ENCODE measurements around the gene ANKHD1. TPM values are rescaled to one million over a fixed set of nuclear protein-coding genes. Genes with fewer than 3 reads are reported as not detected.
"Not testable (repeated sequence)": the region's sequence is repeated elsewhere in the genome, so short reads cannot be mapped to it uniquely, and the experiment has no call there.

ANKHD1 gene
- total RNA-seq, 2 experiments from 2014 or later, result 148 to 156 TPM

- H3K27ac Mint-ChIP-seq, result no peak overlapping the region
- POLR2A ChIA-PET, result no interaction called here
- no peak for DNase-seq
- H3K9me3 Mint-ChIP-seq, result no peaks in the 10 kb centered on the region
- H3K4me3 Mint-ChIP-seq, result no peak overlapping the region
- no peak for ATAC-seq (ENCODE audit: low read depth)
- peaks cover 9% of the 10 kb centered on the region for H3K36me3 Mint-ChIP-seq
- no peaks in the 10 kb centered on the region for H3K27me3 Mint-ChIP-seq
- no peaks in the 10 kb centered on the region for H3K4me1 Mint-ChIP-seq
Measured at GRCh38 chr5:140480310-140481014, 78.8 kb downstream of the ANKHD1 start.

GRCh38 chr5:140481758-140482157, 80.1 kb downstream of the ANKHD1 start:
- no peak for DNase-seq
- POLR2A ChIA-PET, result no interaction called here

GRCh38 chr5:140483055-140483454, 81.4 kb downstream of the ANKHD1 start:
- H3K4me3 Mint-ChIP-seq, result no peak overlapping the region
- POLR2A ChIA-PET, result no interaction called here
- no peak for DNase-seq
- ATAC-seq (ENCODE audit: low read depth), result no peak
- no peaks in the 10 kb centered on the region for H3K9me3 Mint-ChIP-seq
- H3K27ac Mint-ChIP-seq, result no peak overlapping the region
- no peaks in the 10 kb centered on the region for H3K4me1 Mint-ChIP-seq
- no peaks in the 10 kb centered on the region for H3K27me3 Mint-ChIP-seq
- H3K36me3 Mint-ChIP-seq, result peaks cover 14% of the 10 kb centered on the region

More at GRCh38 chr5:140481758-140482157, 80.1 kb downstream of the ANKHD1 start:
- Mint-ChIP-seq H3K27me3 (no peaks in the 10 kb centered on the region), H3K27ac (no peak overlapping the region), H3K4me1 (no peaks in the 10 kb centered on the region), H3K36me3 (peaks cover 12% of the 10 kb centered on the region), H3K4me3 (no peak overlapping the region), H3K9me3 (no peaks in the 10 kb centered on the region)
- ATAC-seq (ENCODE audit: low read depth), result no peak

GRCh38 chr5:140488141-140488540, 86.5 kb downstream of the ANKHD1 start:
- not testable (repeated sequence) for H3K4me1 Mint-ChIP-seq; H3K9me3 Mint-ChIP-seq; DNase-seq; H3K27me3 Mint-ChIP-seq; H3K27ac Mint-ChIP-seq; ATAC-seq (ENCODE audit: low read depth); H3K4me3 Mint-ChIP-seq
- peaks cover 21% of the 10 kb centered on the region for H3K36me3 Mint-ChIP-seq
- POLR2A ChIA-PET, result interaction anchor here (0.6 to 1.1 kb wide), 2 partner anchors 69 to 87 kb away, joined by 3 to 4 read pairs; partner anchors contain the start of genes ANKHD1 and SRA1

GRCh38 chr5:140488914-140489313, 87.3 kb downstream of the ANKHD1 start:
- Mint-ChIP-seq H3K36me3 (peaks cover 26% of the 10 kb centered on the region), H3K27me3 (no peaks in the 10 kb centered on the region), H3K9me3 (no peaks in the 10 kb centered on the region), H3K4me1 (no peaks in the 10 kb centered on the region), H3K4me3 (no peak overlapping the region), H3K27ac (no peak overlapping the region)
- POLR2A ChIA-PET, result no interaction called here
- ATAC-seq (ENCODE audit: low read depth) (no peak), DNase-seq (no peak)

- H3K4me1 Mint-ChIP-seq, result peaks cover 2% of the 10 kb centered on the region
- no peaks in the 10 kb centered on the region for H3K9me3 Mint-ChIP-seq
- H3K27ac Mint-ChIP-seq, result no peak overlapping the region
- H3K4me3 Mint-ChIP-seq, result no peak overlapping the region
- DNase-seq (no peak), ATAC-seq (ENCODE audit: low read depth) (no peak)
- peaks cover 28% of the 10 kb centered on the region for H3K36me3 Mint-ChIP-seq
- POLR2A ChIA-PET, result no interaction called here
- H3K27me3 Mint-ChIP-seq, result no peaks in the 10 kb centered on the region
Measured at GRCh38 chr5:140497897-140498296, 96.3 kb downstream of the ANKHD1 start.

GRCh38 chr5:140498591-140498990, 97.0 kb downstream of the ANKHD1 start:
- Mint-ChIP-seq H3K4me1 (peaks cover 2% of the 10 kb centered on the region), H3K27me3 (no peaks in the 10 kb centered on the region), H3K27ac (no peak overlapping the region), H3K36me3 (peaks cover 24% of the 10 kb centered on the region), H3K4me3 (no peak overlapping the region), H3K9me3 (no peaks in the 10 kb centered on the region)
- POLR2A ChIA-PET, result no interaction called here
- no peak for DNase-seq
- no peak for ATAC-seq (ENCODE audit: low read depth)

- Mint-ChIP-seq H3K36me3 (peaks cover 17% of the 10 kb centered on the region), H3K4me1 (no peaks in the 10 kb centered on the region), H3K27ac (no peak overlapping the region), H3K27me3 (no peaks in the 10 kb centered on the region), H3K4me3 (no peak overlapping the region), H3K9me3 (no peaks in the 10 kb centered on the region)
- POLR2A ChIA-PET, result interaction anchor here (0.6 kb wide), 1 partner anchor 121 kb away, joined by 4 read pairs; no protein-coding TSS in a partner anchor
- DNase-seq (no peak), ATAC-seq (ENCODE audit: low read depth) (no peak)
Measured at GRCh38 chr5:140502834-140503233, 101.2 kb downstream of the ANKHD1 start.

GRCh38 chr5:140509898-140510297, 108.3 kb downstream of the ANKHD1 start:
- peaks cover 1% of the 10 kb centered on the region for H3K4me1 Mint-ChIP-seq
- H3K27ac Mint-ChIP-seq, result no peak overlapping the region
- no peaks in the 10 kb centered on the region for H3K9me3 Mint-ChIP-seq
- peaks cover 36% of the 10 kb centered on the region for H3K36me3 Mint-ChIP-seq
- ATAC-seq (ENCODE audit: low read depth) (no peak), DNase-seq (no peak)
- POLR2A ChIA-PET, result no interaction called here
- no peaks in the 10 kb centered on the region for H3K27me3 Mint-ChIP-seq
- H3K4me3 Mint-ChIP-seq, result no peak overlapping the region

GRCh38 chr5:140513124-140513523, 111.5 kb downstream of the ANKHD1 start:
- H3K9me3 Mint-ChIP-seq, result no peaks in the 10 kb centered on the region
- no peak overlapping the region for H3K27ac Mint-ChIP-seq
- no peak overlapping the region for H3K4me3 Mint-ChIP-seq
- DNase-seq (no peak), ATAC-seq (ENCODE audit: low read depth) (no peak)
- peaks cover 40% of the 10 kb centered on the region for H3K36me3 Mint-ChIP-seq
- peaks cover 1% of the 10 kb centered on the region for H3K4me1 Mint-ChIP-seq
- POLR2A ChIA-PET, result no interaction called here
- no peaks in the 10 kb centered on the region for H3K27me3 Mint-ChIP-seq

- DNase-seq (no peak), ATAC-seq (ENCODE audit: low read depth) (no peak)
- Mint-ChIP-seq H3K4me3 (no peak overlapping the region), H3K4me1 (no peaks in the 10 kb centered on the region), H3K27ac (no peak overlapping the region), H3K36me3 (peaks cover 15% of the 10 kb centered on the region), H3K9me3 (peaks cover 2% of the 10 kb centered on the region), H3K27me3 (no peaks in the 10 kb centered on the region)
- POLR2A ChIA-PET, result no interaction called here
Measured at GRCh38 chr5:140524003-140524402, 122.4 kb downstream of the ANKHD1 start.

- H3K27ac Mint-ChIP-seq, result no peak overlapping the region
Measured at GRCh38 chr5:140540227-140540626, 138.6 kb downstream of the ANKHD1 start.

GRCh38 chr5:140542972-140543371, 141.3 kb downstream of the ANKHD1 start:
- ATAC-seq (ENCODE audit: low read depth) (no peak), DNase-seq (no peak)
- POLR2A ChIA-PET, result no interaction called here
- H3K27me3 Mint-ChIP-seq, result no peaks in the 10 kb centered on the region
- H3K27ac Mint-ChIP-seq, result no peak overlapping the region
- H3K9me3 Mint-ChIP-seq, result no peaks in the 10 kb centered on the region
- H3K4me3 Mint-ChIP-seq, result no peak overlapping the region
- H3K4me1 Mint-ChIP-seq, result peaks cover 9% of the 10 kb centered on the region
- peaks cover 23% of the 10 kb centered on the region for H3K36me3 Mint-ChIP-seq

More at GRCh38 chr5:140540227-140540626, 138.6 kb downstream of the ANKHD1 start:
- Mint-ChIP-seq H3K4me1 (no peaks in the 10 kb centered on the region), H3K4me3 (no peak overlapping the region), H3K27me3 (no peaks in the 10 kb centered on the region), H3K36me3 (peaks cover 31% of the 10 kb centered on the region), H3K9me3 (no peaks in the 10 kb centered on the region)
- POLR2A ChIA-PET, result no interaction called here
- DNase-seq (no peak), ATAC-seq (ENCODE audit: low read depth) (no peak)

- DNase-seq (no peak), ATAC-seq (ENCODE audit: low read depth) (no peak)
- Mint-ChIP-seq H3K4me3 (no peak overlapping the region), H3K27ac (no peak overlapping the region), H3K9me3 (no peaks in the 10 kb centered on the region), H3K4me1 (peaks cover 23% of the 10 kb centered on the region), H3K36me3 (peaks cover 20% of the 10 kb centered on the region), H3K27me3 (no peaks in the 10 kb centered on the region)
- POLR2A ChIA-PET, result no interaction called here
Measured at GRCh38 chr5:140544986-140545385, 143.4 kb downstream of the ANKHD1 start.
